T1000 (cell line): ENCODE data around the gene UBN1.

Source experiments
- DNase-seq: peaks from one replicate; lab custom pipeline; 2025; ENCODE audit warnings: mixed read lengths; lab: John Stamatoyannopoulos, UW

Gene UBN1

DNA sequence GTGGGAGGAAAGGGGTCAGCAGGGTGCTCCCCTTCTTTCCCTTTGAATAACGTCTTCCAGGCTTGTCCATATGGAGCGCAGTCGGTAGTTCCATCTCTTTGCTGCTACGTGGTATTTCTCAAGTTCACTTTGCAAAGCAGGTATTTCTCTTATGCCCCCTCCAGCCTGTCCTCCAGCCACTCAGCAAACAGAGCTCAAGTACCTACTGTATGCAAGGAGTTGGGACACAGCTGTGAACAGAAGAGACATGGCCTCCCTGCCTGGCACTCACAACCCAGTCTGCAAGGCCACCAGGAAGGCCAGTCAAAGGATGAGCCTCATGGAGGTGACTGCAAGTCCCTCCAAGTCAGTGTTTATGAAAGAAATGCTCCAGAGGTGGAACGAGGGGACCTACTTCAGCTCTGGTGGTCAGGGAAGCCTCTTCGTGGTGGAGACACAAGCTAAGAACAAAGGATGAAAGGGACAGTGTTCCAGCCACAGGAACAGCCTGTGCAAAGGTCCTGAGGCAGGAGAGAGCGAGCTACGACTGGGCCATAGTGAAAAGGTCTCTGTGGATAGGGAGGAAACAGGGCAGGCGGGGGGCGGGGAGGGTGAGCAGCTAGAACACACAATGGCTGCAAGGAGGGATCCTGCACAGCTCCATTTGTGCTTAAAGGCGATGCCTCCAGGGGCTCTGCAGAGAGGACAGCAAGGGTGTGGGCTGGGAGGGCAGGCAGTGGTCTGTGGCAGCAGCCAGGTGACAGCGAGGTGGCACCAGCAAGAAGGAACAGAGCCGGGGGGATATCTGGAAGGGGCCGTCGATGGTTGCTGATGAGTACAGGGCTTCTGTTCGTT, 57.0 kb downstream of the UBN1 start:
- DNase-seq, result no peak

DNA sequence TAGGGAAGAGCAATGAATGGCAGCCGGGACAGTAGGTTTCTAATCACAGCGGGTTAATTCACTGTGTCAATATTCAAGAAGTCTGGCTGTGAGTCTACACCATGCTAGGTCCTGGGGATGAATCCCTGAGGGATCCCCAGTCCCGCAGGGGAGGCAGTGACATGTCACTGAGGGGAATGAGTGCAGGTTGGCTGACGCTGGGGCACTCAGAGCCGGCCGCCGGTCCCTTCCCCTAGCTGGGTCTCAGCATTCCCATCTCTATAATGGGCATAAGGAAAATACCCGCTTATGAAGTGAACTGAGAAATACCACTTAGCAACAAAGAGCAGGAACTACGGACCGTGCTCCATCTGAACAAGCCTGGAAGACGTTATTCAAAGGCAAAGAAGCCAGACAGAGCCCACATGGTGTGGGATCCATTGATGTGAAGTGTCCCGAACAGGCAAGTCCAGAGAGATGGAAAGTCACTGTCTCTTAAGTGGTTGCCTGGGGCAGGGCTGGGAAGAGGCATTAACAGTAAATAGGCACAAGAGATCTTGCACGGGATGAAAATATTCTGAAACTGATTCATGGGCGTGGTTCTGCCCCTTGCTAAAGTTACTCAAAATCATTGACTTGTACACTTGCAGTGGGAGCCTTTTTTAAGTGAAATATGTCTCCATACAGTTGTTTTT, 57.8 kb downstream of the UBN1 start:
- DNase-seq, result no peak

DNA sequence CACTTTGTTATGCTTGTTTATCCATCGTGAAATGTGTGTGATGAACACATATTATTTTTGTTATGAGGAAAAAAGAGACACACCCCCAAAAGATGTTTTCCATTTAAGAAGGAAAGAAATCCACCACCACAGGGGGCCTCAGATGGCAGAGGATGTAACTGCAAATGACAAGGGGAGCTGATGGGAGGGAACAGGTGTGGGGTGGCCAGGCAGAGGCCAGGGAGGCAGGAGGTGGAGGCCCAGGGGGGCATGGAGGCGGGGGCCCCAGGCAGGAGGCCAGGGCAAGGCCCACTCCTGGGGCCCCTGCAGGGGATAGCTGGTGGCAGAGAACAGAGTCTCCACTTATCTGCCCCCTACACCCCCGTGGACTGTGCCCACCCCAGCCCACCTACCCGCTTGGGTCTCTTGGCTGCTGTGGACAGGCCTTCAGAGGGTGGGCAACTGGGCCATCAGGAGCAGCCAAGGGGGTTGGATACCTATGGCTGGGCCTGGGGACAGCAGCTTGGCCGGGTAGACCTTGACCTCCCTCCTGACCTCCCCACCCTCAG, 61.6 kb downstream of the UBN1 start:
- no peak for DNase-seq

DNA sequence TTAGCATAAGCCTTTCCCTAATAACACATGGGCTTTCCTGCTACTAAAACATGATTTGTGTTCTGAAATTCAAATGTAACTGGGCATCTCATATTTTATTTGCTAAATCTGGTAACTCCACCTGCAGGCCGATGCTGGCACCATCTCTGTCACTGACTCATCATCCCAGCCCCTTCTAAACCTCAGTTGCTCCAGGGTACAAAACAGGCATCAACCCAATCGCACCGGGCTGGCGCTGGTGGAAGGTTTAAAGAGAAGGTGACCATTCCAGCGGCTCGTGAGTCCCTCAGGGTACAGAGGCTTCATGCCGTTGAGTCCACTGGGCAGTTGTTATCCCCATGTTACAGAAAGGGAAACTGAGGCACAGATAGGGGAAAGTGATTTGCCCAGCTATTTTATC, 62.5 kb downstream of the UBN1 start:
- no peak for DNase-seq

DNA sequence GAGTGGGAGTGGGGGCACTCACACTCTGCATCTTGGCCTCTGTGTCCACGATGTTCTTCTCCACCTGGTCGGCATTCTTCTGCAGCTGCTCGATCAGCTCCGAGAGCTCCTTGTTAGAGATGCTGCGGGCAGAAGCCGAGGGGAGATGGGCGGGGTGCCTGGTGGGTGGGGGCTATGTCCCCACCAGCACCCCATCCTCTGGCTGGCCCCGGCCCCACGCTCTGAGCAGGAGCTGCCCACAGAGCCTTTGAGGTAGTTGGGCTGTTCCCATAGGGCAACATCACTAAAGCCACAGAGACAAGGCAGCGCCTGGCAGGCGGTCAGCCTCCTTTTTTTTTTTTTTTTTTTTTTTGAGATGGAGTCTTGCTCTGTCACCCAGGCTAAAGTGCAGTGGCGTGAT, 63.5 kb downstream of the UBN1 start:
- no peak for DNase-seq

DNA sequence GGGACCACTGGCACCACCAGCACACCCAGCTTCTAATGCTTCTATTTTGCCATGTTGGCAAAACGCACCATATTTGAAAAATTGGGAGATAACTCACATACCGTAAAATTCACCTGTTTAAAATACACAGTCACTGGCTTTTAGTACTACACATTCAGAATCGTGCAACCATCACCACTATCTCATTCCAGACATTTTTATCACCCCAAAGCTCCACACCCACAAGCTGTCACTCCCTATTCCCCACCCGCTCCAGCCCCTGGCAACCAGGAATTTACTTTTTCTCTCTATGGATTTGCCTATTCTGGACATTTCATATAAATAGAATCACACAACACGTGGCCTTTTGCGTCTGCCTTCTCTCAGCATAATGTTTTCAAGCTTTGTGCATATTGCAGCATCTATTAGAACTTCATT, 64.7 kb downstream of the UBN1 start:
- DNase-seq, result no peak

DNA sequence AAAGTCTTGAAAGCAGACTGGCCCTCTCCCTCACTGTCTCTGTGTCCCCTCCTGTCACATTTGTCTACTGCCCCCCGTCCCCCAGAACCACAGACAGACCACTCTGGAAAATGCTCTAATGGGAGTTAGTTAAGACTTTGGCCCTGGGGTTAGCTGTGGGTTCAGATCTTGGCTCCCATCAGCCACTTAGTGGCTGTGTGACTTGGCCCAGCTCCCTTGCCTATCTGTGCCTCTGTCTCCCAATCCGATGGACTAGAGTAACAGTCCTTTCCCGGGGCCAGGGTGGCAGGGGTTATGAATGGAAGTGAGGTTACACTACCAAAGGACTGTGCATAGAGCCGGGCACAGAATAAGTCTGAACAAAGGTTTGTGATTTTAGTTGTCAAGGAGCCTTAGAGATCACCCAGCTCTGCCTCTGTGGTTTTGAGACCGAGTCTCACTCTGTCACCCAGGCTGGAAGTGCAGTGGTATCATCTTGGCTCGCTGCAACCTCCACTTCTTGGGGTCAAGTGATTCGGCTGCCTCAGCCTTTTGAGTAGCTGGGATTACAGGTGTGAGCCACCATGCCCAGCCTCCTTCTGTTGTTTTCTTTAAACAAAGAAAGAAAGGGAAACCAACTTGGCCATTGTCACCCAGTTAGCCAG, 66.0 kb downstream of the UBN1 start:
- DNase-seq, result no peak

DNA sequence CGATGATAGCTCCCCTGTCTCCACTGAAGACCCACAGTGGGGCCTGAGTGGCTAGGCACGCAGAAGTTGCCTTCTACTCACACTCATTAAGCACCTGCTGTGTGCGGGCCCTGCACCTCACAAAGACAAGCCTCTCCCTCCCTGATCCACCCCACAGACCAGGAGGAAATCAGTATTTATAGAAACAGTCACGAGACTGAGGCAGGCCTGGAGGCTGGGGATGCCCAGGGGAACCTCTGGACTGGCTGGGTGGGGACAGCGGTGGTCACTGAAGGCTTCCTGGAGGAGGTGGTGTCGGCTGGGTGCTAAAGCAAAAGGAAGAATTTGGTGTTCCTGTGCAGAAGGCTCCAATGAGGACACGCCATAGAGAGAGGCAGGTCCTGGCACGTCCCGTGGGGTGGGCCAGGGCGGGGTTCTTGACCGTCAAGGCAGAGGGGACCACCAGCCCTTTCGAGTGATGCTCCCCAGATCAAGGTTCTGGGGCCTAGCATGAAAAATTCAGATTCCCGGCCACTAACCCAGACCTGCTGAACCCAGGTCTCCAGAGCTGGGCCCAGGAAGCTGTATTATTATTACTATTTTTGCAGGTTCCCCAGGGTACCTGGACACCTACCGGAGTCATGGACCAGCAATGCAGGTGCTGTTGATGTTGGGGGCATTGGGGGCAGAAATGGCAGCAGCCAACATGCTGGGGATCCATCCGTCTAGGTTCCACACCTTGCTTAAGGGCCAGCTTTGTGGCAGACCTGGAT, 66.7 kb downstream of the UBN1 start:
- DNase-seq, result no peak

DNA sequence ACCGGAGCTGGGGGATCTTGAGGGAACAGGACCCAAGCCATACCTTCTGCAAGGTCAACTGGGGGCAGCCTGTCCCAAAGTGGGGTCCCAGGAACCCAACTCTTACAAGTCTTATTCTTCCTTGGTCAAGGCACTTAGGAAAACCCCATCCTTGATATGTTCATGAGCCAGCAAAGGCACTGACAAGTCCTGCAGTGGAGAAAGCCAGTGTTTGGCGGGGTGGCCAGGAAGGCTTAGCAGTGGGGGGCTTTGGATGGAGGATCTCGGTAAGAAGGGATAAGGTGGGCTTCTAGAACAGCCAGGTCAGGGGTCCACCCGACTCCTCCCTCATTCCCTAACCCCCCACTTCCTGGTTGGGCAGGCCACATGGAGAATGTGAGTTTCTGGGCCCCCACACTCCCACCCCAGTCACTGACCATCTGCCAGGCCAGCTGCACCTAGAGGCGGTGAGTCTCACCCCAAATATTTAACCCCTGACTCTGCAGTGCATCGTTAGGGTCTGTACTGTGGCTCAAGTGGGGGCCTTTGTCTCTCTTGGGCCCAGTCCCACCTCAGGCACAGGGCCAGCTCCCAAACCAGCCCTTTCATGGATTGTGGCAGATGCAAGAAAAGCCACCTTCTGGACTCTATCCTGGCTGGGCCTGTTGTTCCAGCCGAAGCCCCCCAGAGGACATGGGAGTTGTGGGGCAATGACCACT, 67.4 kb downstream of the UBN1 start:
- DNase-seq, result no peak

DNA sequence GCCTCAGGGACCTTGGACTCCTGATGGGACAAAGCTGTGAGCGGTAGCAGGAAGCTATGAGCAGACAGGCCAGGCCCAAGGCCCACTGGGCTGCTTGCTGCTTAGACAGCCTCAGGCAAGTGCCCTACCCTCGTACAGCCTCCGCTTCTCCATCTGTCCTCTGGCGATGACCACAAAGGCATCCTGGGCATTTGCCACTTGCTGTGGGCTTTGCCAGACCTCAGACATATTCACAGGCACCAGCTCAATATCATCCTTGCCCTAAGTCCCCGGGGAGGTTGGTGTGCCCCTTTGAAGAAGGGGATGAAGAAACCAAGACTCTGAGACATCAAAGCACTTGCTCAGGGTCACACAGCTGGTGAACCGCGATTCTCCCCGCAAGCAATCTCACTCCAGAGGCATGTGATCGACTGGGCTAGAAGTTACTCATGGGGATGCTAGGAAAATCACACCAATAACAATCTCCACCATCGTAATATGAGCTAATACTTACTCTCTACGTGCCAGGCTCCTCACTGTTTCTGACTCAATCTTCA, 68.0 kb downstream of the UBN1 start:
- DNase-seq, result peak; percentile 96

DNA sequence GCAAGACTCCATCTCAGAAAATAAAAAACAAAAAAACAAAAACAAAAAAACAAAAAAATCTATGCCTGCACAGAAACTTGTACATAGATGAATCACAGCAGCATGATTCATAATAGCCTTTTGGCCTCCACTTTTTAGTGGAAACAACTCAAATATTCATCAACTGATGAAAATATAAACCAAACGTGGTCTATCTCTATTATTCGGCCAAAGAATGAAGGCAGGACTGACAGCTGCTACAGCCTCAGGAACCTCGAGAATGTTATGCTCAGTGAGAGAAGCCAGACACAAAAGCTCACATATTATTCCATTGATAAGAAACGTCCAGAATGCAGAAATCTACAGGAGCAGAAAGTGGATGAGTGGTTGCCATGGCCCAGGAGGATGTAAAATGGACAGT, 69.8 kb downstream of the UBN1 start:
- no peak for DNase-seq

DNA sequence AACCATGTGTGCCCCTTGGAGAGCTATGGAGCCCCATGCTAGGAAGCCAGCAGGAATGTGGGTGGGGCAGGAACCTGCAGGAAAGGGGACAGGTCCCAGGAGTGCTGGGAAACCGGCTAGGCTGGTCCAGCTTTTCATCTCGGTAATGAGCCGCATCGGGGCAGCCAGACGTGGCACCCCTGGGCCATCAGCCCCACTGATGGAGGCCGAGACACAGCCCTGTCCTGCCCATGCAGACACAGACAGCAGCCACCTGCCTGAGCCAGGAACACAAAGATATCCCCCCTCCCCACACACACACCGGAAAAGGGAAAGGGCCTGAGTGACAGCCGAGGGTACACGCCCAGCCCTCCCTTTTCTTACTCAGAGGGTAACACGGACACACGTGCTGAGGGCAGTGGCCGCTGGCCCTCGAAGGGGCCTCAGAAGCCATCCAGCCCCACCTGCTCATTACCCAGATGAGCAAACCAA, 71.5 kb downstream of the UBN1 start:
- DNase-seq, result no peak

DNA sequence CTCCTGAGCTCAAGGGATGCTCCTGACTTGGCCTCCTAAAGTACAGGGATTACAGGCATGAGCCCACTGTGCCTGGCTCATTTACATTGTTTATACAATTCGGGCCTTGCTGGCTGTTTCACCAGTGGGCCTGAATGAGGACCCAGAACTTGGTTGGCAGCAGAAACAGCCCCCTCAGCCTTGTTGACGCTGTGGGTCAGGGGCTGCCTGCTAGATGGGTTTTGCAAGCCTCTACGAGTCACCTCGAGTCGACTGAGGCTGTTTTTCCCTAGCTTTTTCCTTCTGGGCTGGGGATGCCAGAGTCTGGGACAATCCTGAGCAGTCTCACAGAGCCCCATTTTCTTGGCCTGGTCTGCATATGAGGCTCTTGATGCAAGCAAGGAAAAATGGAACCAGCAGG, 73.5 kb downstream of the UBN1 start:
- no peak for DNase-seq

DNA sequence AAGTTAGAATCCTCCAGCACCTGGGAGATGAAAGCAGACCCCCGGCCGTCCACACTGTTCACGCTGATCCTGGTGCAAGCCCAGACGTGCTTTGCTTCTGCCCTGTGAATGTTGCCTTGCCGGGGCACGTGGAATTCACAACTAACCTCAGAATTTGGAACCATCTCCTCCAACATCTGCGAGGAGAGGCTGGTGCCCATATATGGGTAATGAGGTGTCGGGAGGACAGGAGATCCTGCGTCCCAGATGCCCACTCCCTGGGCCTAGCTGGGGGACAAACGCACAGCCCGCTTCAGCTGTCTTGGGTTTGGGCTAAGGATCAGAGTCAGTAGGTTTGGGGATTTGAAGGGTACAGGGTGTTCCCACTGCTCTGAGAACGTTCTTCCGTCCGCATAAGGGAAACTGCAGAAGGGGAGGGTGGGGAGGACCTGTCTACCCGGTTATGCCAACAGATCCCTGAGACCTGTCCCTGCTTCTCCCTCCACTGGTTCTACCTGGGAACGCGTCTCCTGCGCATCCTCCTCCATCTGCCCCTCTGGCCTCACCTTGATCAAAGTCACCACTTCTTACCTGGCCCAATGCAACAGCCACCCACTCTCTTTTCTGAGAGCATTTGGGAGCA, 75.6 kb downstream of the UBN1 start:
- no peak for DNase-seq

DNA sequence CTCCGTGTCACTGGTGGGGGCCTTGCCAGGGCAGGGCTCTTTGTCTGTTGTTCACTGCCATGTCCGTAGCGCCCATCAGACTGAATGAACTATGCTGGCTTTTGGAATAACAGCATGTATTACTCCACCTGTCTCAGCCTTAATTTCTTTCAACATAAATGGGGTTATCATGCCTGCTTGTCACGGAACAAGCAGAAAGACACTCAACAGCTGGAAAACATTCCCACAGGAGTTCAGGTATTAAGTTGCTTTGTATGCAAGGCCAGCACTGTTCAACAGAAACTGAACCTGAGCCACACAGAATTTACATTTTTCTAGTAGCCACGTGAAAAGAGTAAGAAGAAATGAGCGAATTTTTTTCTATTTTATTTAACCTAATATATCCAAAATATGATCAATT, 76.6 kb downstream of the UBN1 start:
- no peak for DNase-seq

DNA sequence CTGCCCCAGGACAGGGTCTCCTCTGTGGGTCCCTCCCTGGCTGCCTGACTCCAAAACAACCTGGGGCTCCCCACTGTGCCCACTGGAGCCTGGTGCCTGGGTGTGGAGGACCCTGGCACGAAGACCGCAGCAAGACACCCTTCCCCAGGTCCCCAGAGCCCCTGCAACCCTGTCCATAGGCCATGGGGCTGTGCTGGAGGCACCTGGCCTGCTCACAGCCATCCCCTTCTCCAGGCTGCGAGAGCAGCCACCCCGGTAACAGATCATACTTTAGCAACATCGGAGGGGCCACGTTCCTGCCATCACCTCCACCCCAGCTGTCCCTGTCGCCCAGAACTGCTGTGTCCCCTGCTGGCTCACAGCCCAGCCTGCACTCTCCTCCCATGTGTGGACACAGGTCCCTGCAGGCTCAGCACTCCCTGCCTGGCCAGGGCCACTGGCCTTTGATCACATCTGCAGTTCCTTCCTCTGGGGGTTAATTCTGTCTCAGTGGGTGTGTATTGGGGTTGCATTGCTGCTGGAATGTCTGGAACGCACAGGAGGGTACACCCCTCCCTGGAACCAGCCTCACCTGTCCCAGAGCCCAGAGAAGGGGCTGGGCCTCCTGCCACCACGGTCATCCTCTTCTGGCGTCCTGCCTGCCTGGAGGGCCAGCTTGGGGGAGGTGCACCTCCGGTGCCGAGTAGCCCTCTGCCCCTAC, 77.5 kb downstream of the UBN1 start:
- no peak for DNase-seq

DNA sequence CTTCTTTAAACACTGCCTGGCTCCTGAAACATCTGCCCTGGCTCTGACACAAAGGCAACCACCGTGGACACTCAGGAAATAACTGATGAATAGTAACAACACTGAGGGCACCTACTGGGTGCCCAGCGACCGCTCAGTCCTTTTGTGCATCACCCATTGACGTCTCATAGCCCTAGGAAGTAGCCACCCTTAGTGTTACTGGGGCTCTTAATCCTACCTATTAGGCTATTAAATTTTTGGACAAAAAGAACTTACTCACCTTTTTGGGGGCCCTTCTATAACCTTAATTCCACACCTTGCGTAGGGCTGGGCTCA, 78.0 kb downstream of the UBN1 start:
- no peak for DNase-seq

DNA sequence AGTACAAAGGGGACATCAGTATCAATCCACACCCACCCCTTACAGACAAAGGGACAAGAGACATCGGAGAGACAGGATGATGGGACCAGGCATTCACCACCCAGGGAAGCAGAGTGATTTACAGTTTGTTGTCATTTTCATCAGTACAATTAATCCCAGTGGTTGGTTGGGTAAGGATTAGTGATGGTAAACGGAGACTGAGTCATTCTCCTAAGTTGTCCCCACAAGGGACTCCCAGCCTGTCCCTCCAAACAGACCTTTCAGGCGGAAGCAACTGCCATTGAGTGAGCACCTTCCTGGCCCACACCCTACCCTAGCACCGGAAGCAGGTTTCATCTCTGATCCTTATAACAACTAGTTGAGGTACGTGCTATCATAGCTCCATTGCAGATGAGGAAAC, 78.5 kb downstream of the UBN1 start:
- no peak for DNase-seq

DNA sequence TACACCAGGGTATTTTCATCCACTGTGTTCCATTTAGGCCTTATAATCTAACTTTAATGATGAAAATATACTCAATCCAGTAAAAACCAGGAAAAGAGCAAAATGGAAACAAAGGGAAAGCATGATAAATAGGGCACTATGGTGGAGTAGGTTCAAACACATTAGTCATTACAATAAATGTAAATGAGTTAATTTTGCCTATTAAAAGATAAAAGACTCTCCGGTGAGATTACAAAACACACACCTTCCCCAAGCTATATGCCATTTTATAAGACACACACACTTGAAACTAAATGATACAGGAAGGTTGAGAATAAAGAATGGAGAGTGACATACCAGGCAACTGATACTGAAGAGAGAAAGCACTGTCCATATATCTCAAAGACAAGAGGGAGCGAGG, 79.6 kb downstream of the UBN1 start:
- no peak for DNase-seq

DNA sequence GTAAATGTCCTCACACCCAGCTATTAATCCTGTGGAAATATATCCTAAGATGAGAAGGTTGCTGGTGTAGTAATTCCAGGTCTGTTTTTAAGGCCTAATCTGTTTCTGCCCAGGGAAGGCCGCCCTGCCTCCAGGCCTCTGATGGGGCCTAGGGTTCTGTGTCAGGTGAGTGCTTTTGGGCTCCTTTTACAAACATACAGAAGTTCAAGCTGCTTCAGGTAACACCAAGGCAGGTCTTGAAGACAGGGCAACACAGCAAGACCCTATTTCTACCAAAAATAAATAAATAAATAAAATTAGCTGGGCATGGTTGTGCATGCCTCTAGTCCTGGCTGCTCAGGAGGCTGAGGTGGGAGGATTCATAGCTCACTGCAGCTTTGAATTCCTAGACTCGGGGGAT, 80.4 kb downstream of the UBN1 start:
- DNase-seq, result no peak
